ENCODE results near the gene TP53TG5. TPM values are rescaled to one million over a fixed set of nuclear protein-coding genes. Genes with fewer than 3 reads are reported as not detected.

The TP53TG5 gene
- total RNA-seq, 1 donor from 2014 or later = not detected

DNA sequence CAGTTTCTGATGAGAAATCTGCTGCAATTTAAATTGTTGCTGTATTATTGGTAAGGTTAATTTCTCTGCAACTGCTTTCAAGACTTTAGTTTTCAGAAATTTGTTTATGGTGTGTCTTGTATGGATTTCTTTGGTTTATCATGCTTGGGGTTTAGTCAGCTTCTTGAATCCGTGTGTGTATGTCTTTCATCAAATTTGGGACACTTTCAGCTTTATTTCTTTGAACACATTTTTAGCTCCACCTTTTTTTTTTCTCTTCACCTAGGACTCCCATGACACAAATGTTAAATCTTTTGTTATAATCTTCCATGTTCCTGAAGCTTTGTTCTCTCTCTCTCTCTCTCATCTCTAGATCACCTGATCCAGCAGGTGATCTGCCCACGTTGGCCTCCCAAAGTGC, 13.4 kb upstream of the TP53TG5 start:
- no peaks in the 10 kb centered on the region for H3K36me3 ChIP-seq (ENCODE audit: control insufficient read depth in 3 of 3, insufficient read depth in 3 of 3, low read length in 3 of 3)
- no peak overlapping the region for H3K27ac ChIP-seq (ENCODE audit: low read depth, low read length)
- no peak overlapping the region for H3K4me3 ChIP-seq (ENCODE audit: low read length in 3 of 3)
- no peaks in the 10 kb centered on the region for H3K9me3 ChIP-seq (ENCODE audit: control insufficient read depth in 3 of 3, low read length in 3 of 3)
- no peaks in the 10 kb centered on the region for H3K27me3 ChIP-seq (ENCODE audit: control insufficient read depth in 3 of 3, insufficient read depth in 3 of 3, low read length in 3 of 3)
- H3K4me1 ChIP-seq (ENCODE audit: control insufficient read depth in 3 of 3, insufficient read depth in 3 of 3, low read length in 3 of 3) = no peaks in the 10 kb centered on the region
- no peak overlapping the region for H3K9ac ChIP-seq (ENCODE audit: low read depth in 1 of 3, low read length in 3 of 3)

DNA sequence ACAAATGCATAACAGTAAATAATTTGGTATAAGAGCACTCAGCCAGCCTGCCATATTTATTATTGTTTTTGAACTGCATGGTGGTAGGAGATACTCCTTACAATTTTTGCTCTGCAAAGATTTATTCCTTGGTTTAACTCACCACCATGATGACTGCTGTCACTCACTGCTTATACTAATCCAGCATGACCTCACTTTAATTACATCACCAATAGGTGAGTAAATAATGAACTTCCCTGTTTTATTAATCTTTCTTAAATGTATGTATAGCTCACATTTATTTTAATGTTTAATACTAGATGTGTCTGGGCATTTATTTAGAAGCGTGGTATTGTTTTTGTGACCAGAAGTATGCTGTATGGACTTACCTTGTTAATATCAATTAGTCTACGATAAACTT, 12.8 kb upstream of the TP53TG5 start:
- Histone ChIP-seq H3K36me3 (ENCODE audit: control insufficient read depth in 3 of 3, insufficient read depth in 3 of 3, low read length in 3 of 3) (no peaks in the 10 kb centered on the region), H3K27me3 (ENCODE audit: control insufficient read depth in 3 of 3, insufficient read depth in 3 of 3, low read length in 3 of 3) (no peaks in the 10 kb centered on the region), H3K9ac (ENCODE audit: low read depth in 1 of 3, low read length in 3 of 3) (no peak overlapping the region), H3K4me3 (ENCODE audit: low read length in 3 of 3) (no peak overlapping the region), H3K4me1 (ENCODE audit: control insufficient read depth in 3 of 3, insufficient read depth in 3 of 3, low read length in 3 of 3) (no peaks in the 10 kb centered on the region), H3K9me3 (ENCODE audit: control insufficient read depth in 3 of 3, low read length in 3 of 3) (no peaks in the 10 kb centered on the region), H3K27ac (ENCODE audit: low read depth, low read length) (no peak overlapping the region)

GRCh38 chr20:45387274-45387673, 9.1 kb upstream of the TP53TG5 start:
- H3K27ac ChIP-seq (ENCODE audit: low read depth, low read length) = no peak overlapping the region
- H3K9me3 ChIP-seq (ENCODE audit: control insufficient read depth in 3 of 3, low read length in 3 of 3) = no peaks in the 10 kb centered on the region
- no peaks in the 10 kb centered on the region for H3K36me3 ChIP-seq (ENCODE audit: control insufficient read depth in 3 of 3, insufficient read depth in 3 of 3, low read length in 3 of 3)
- no peaks in the 10 kb centered on the region for H3K27me3 ChIP-seq (ENCODE audit: control insufficient read depth in 3 of 3, insufficient read depth in 3 of 3, low read length in 3 of 3)
- no peak overlapping the region for H3K9ac ChIP-seq (ENCODE audit: low read depth in 1 of 3, low read length in 3 of 3)
- H3K4me3 ChIP-seq (ENCODE audit: low read length in 3 of 3) = no peak overlapping the region
- H3K4me1 ChIP-seq (ENCODE audit: control insufficient read depth in 3 of 3, insufficient read depth in 3 of 3, low read length in 3 of 3) = no peaks in the 10 kb centered on the region

- Histone ChIP-seq H3K4me3 (ENCODE audit: low read length in 3 of 3) (no peak overlapping the region), H3K27me3 (ENCODE audit: control insufficient read depth in 3 of 3, insufficient read depth in 3 of 3, low read length in 3 of 3) (no peaks in the 10 kb centered on the region), H3K36me3 (ENCODE audit: control insufficient read depth in 3 of 3, insufficient read depth in 3 of 3, low read length in 3 of 3) (no peaks in the 10 kb centered on the region), H3K4me1 (ENCODE audit: control insufficient read depth in 3 of 3, insufficient read depth in 3 of 3, low read length in 3 of 3) (peaks cover 4 to 13% (median 11%) of the 10 kb centered on the region in 3 donors), H3K27ac (ENCODE audit: low read depth, low read length) (no peak overlapping the region), H3K9ac (ENCODE audit: low read depth in 1 of 3, low read length in 3 of 3) (no peak overlapping the region), H3K9me3 (ENCODE audit: control insufficient read depth in 3 of 3, low read length in 3 of 3) (no peaks in the 10 kb centered on the region)
Measured at GRCh38 chr20:45377269-45377668, 856 bp downstream of the TP53TG5 start.

DNA sequence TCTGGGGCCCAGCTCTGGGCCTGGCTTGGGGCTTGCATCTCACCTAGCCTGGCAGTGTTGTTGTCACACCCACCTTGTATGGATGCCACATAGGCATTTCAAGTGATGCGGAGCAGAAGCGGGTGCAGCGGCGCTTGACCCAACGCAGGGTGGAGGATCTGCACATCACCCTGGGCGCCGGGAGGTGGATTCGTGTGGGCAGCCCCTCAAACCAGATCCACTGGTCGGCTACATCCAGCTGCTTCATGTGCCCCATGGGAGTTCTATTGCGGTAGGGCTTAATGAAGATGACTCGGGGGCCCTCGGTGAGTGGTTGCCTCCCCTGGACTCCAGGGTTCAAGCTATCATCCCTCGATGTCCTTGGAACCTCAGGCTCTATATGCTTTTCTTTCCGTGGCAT, 3.2 kb downstream of the TP53TG5 start:
- Histone ChIP-seq H3K36me3 (ENCODE audit: control insufficient read depth in 3 of 3, insufficient read depth in 3 of 3, low read length in 3 of 3) (no peaks in the 10 kb centered on the region), H3K27ac (ENCODE audit: low read depth, low read length) (no peak overlapping the region), H3K9ac (ENCODE audit: low read depth in 1 of 3, low read length in 3 of 3) (no peak overlapping the region), H3K9me3 (ENCODE audit: control insufficient read depth in 3 of 3, low read length in 3 of 3) (no peaks in the 10 kb centered on the region), H3K4me1 (ENCODE audit: control insufficient read depth in 3 of 3, insufficient read depth in 3 of 3, low read length in 3 of 3) (peaks cover 4 to 13% (median 11%) of the 10 kb centered on the region in 3 donors), H3K27me3 (ENCODE audit: control insufficient read depth in 3 of 3, insufficient read depth in 3 of 3, low read length in 3 of 3) (no peaks in the 10 kb centered on the region), H3K4me3 (ENCODE audit: low read length in 3 of 3) (no peak overlapping the region)

DNA sequence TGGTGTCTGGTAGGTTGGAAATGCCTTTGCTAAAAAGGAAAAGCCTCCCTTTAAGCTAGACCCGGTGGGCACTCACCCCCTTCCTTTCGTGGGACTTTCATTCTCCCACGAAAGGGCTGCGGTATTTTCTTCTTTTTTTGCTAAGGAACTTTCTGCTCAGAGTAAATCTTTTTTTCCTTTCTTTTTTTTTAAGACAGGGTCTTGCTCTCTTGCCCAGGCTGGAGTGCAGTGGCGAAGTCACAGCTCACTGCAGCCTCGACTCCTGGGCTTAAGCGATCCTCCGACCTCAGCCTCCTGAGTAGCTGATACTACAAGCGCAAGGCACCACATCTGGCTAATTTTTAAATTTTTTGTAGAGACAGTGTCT, 4.0 kb downstream of the TP53TG5 start:
- H3K9ac ChIP-seq (ENCODE audit: low read depth in 1 of 3, low read length in 3 of 3) = peak overlapping the region in 1 of 3 donors; percentile 79
- no peaks in the 10 kb centered on the region for H3K27me3 ChIP-seq (ENCODE audit: control insufficient read depth in 3 of 3, insufficient read depth in 3 of 3, low read length in 3 of 3)
- peaks cover 0 to 1% (median 0%) of the 10 kb centered on the region in 3 donors for H3K36me3 ChIP-seq (ENCODE audit: control insufficient read depth in 3 of 3, insufficient read depth in 3 of 3, low read length in 3 of 3)
- H3K9me3 ChIP-seq (ENCODE audit: control insufficient read depth in 3 of 3, low read length in 3 of 3) = no peaks in the 10 kb centered on the region
- peak overlapping the region; percentile 87 to 90 (median 87) for H3K4me3 ChIP-seq (ENCODE audit: low read length in 3 of 3)
- H3K27ac ChIP-seq (ENCODE audit: low read depth, low read length) = peak overlapping the region; percentile 77
- peaks cover 6 to 13% (median 11%) of the 10 kb centered on the region in 3 donors for H3K4me1 ChIP-seq (ENCODE audit: control insufficient read depth in 3 of 3, insufficient read depth in 3 of 3, low read length in 3 of 3)

DNA sequence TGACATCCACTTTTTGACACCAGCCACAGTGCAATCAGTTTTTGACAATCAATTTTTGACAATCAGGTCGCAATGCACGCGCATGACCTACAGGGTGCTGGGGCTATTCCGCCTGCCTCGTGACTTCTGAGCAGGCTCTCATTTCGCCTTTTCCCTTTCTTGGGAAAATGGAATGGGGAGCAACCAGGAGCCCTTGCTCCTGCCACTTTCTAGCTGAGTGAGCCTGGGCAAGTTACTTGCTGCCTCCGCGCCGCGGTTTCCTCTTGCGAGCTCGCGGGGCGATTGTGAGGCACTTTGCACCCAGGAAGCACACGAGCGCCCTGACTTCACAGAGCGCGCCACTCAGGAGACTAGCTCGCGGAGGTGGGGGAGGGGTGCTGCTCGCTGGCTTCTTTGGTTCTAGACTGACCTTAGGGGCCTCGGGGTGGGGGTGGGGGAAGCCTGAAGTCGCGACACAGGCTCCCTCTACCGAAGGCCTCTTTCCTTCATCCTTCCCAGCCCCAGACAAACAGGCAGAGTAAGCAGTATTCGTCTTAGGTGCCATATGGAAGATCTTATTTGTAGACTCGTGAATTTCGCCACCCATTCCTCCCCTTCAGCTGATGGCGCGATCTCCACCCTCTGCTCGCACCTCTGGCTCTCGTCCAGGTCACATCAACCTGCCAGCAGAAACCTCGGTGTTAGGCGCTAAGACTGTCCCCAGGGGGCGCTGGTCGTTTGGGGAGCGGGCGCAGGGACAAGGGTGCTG, 4.6 kb downstream of the TP53TG5 start:
- peak overlapping the region; percentile 77 for H3K27ac ChIP-seq (ENCODE audit: low read depth, low read length)
- peak overlapping the region; percentile 63 to 79 (median 65) for H3K9ac ChIP-seq (ENCODE audit: low read depth in 1 of 3, low read length in 3 of 3)
- H3K27me3 ChIP-seq (ENCODE audit: control insufficient read depth in 3 of 3, insufficient read depth in 3 of 3, low read length in 3 of 3) = no peaks in the 10 kb centered on the region
- H3K4me1 ChIP-seq (ENCODE audit: control insufficient read depth in 3 of 3, insufficient read depth in 3 of 3, low read length in 3 of 3) = peaks cover 10 to 13% (median 11%) of the 10 kb centered on the region in 3 donors
- H3K9me3 ChIP-seq (ENCODE audit: control insufficient read depth in 3 of 3, low read length in 3 of 3) = no peaks in the 10 kb centered on the region
- H3K36me3 ChIP-seq (ENCODE audit: control insufficient read depth in 3 of 3, insufficient read depth in 3 of 3, low read length in 3 of 3) = peaks cover 0 to 4% (median under 1%) of the 10 kb centered on the region in 3 donors
- H3K4me3 ChIP-seq (ENCODE audit: low read length in 3 of 3) = peak overlapping the region; percentile 87 to 90 (median 87)

DNA sequence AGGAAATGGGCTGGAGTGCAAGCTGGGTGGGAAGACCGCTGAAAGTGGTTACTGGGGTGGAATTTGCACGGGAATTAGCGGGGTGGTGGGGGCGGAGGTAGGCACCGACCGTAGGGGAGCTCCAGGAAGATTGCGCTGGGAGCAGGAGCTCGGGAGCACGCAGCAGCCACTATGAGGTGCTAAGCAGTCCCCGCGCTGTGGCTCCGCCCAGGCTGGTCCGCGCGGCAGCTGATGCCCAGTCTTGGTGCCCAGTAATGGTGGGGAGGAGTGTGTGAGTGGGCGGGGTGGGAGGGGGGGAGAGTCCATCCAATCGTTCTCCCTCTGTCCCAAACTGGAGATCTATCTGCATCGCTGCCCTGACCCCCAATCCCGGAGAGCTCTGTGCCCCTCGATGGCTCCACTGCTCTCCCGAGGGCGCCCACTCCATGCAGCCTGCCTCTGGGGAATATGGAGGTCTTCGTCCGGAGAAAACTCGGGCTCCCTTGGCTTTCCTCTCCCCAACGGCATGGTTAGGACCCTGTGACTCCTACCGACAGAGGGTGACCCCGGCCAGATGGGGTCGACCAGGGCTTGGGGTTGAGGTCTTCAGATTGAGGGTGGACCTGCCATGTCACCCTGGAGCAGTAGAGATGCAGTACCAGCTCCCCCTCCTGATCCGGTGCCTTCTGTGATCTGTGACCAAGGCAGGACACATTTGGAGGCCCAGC, 5.3 kb downstream of the TP53TG5 start:
- H3K9me3 ChIP-seq (ENCODE audit: control insufficient read depth in 3 of 3, low read length in 3 of 3) = no peaks in the 10 kb centered on the region
- H3K36me3 ChIP-seq (ENCODE audit: control insufficient read depth in 3 of 3, insufficient read depth in 3 of 3, low read length in 3 of 3) = peaks cover 0 to 11% (median 7%) of the 10 kb centered on the region in 3 donors
- peak overlapping the region; percentile 77 for H3K27ac ChIP-seq (ENCODE audit: low read depth, low read length)
- H3K4me1 ChIP-seq (ENCODE audit: control insufficient read depth in 3 of 3, insufficient read depth in 3 of 3, low read length in 3 of 3) = peaks cover 10 to 13% (median 11%) of the 10 kb centered on the region in 3 donors
- H3K9ac ChIP-seq (ENCODE audit: low read depth in 1 of 3, low read length in 3 of 3) = peak overlapping the region; percentile 63 to 79 (median 65)
- H3K27me3 ChIP-seq (ENCODE audit: control insufficient read depth in 3 of 3, insufficient read depth in 3 of 3, low read length in 3 of 3) = no peaks in the 10 kb centered on the region
- peak overlapping the region; percentile 87 to 90 (median 87) for H3K4me3 ChIP-seq (ENCODE audit: low read length in 3 of 3)

GRCh38 chr20:45372241-45372640, 5.9 kb downstream of the TP53TG5 start:
- peak overlapping the region in 2 of 3 donors; percentile 22 to 87 for H3K4me3 ChIP-seq (ENCODE audit: low read length in 3 of 3)
- H3K27me3 ChIP-seq (ENCODE audit: control insufficient read depth in 3 of 3, insufficient read depth in 3 of 3, low read length in 3 of 3) = no peaks in the 10 kb centered on the region
- no peak overlapping the region for H3K27ac ChIP-seq (ENCODE audit: low read depth, low read length)

GRCh38 chr20:45370571-45371160, 7.5 kb downstream of the TP53TG5 start:
- Histone ChIP-seq H3K36me3 (ENCODE audit: control insufficient read depth in 3 of 3, insufficient read depth in 3 of 3, low read length in 3 of 3) (peaks cover 12 to 32% (median 29%) of the 10 kb centered on the region in 3 donors), H3K27me3 (ENCODE audit: control insufficient read depth in 3 of 3, insufficient read depth in 3 of 3, low read length in 3 of 3) (no peaks in the 10 kb centered on the region), H3K9ac (ENCODE audit: low read depth in 1 of 3, low read length in 3 of 3) (no peak overlapping the region), H3K27ac (ENCODE audit: low read depth, low read length) (no peak overlapping the region), H3K9me3 (ENCODE audit: control insufficient read depth in 3 of 3, low read length in 3 of 3) (no peaks in the 10 kb centered on the region), H3K4me3 (ENCODE audit: low read length in 3 of 3) (no peak overlapping the region), H3K4me1 (ENCODE audit: control insufficient read depth in 3 of 3, insufficient read depth in 3 of 3, low read length in 3 of 3) (peaks cover 10 to 14% (median 11%) of the 10 kb centered on the region in 3 donors)

More at GRCh38 chr20:45372241-45372640, 5.9 kb downstream of the TP53TG5 start:
- Histone ChIP-seq H3K9ac (ENCODE audit: low read depth in 1 of 3, low read length in 3 of 3) (peak overlapping the region in 1 of 3 donors; percentile 62), H3K36me3 (ENCODE audit: control insufficient read depth in 3 of 3, insufficient read depth in 3 of 3, low read length in 3 of 3) (peaks cover 3 to 17% (median 13%) of the 10 kb centered on the region in 3 donors), H3K9me3 (ENCODE audit: control insufficient read depth in 3 of 3, low read length in 3 of 3) (no peaks in the 10 kb centered on the region), H3K4me1 (ENCODE audit: control insufficient read depth in 3 of 3, insufficient read depth in 3 of 3, low read length in 3 of 3) (peaks cover 10 to 13% (median 11%) of the 10 kb centered on the region in 3 donors)

Measured in skeletal muscle tissue (tissue), 4 donors.